Muscle layer of colon (tissue), 2 donors: ENCODE measurements around the gene AKAP8L.
"Not testable (repeated sequence)": the region's sequence is repeated elsewhere in the genome, so short reads cannot be mapped to it uniquely, and the experiment has no call there.

Experiments used
- H3K27ac ChIP-seq: one replicate; pipeline ENCODE4 v1.7.0; 2013; ENCODE audit warnings: low read depth, mild to moderate bottlenecking, low read length, moderate library complexity
- H3K27me3 ChIP-seq, 2 donors: one replicate each; pipeline ENCODE4 v1.7.0; 2013; ENCODE audit warnings: low read length in 2 of 2, mild to moderate bottlenecking in 2 of 2; ENCODE audit not compliant: insufficient read depth in 2 of 2, control insufficient read depth in 1 of 2
- H3K36me3 ChIP-seq: one replicate; pipeline ENCODE4 v1.7.0; 2013; ENCODE audit warnings: mild to moderate bottlenecking, low read length; ENCODE audit not compliant: insufficient read depth
- H3K4me1 ChIP-seq: one replicate; pipeline ENCODE4 v1.7.0; 2013; ENCODE audit warnings: mild to moderate bottlenecking, low read length; ENCODE audit not compliant: insufficient read depth
- H3K4me3 ChIP-seq, 2 donors: one replicate each; pipeline ENCODE4 v1.7.0; 2013; ENCODE audit warnings: low read length in 2 of 2, low read depth in 1 of 2, mild to moderate bottlenecking in 1 of 2, moderate library complexity in 1 of 2
- H3K9ac ChIP-seq: one replicate; pipeline ENCODE4 v1.7.0; 2013; ENCODE audit warnings: low read length
- H3K9me3 ChIP-seq: one replicate; pipeline ENCODE4 v1.7.0; 2013; ENCODE audit warnings: mild to moderate bottlenecking, low read length
- donor health status: abdominal sarcoma.
- donor health status: Adenocarcinoma of cecum.

Gene AKAP8L

GRCh38 chr19:15357906-15358305 lies 60.9 kb downstream of the AKAP8L start:
- peaks cover 63% of the 10 kb centered on the region for H3K36me3 ChIP-seq
- H3K27me3 ChIP-seq, result no peaks in the 10 kb centered on the region
- no peak overlapping the region for H3K9ac ChIP-seq
- H3K9me3 ChIP-seq, result no peaks in the 10 kb centered on the region
- H3K4me3 ChIP-seq, result no peak overlapping the region
- no peaks in the 10 kb centered on the region for H3K4me1 ChIP-seq
- no peak overlapping the region for H3K27ac ChIP-seq

- H3K27me3 ChIP-seq, result no peaks in the 10 kb centered on the region
- no peak overlapping the region for H3K27ac ChIP-seq
Measured at GRCh38 chr19:15354566-15355296, 64.1 kb downstream of the AKAP8L start.

GRCh38 chr19:15353908-15354307 lies 64.9 kb downstream of the AKAP8L start:
- Histone ChIP-seq H3K27me3 (no peaks in the 10 kb centered on the region), H3K36me3 (peaks cover 33% of the 10 kb centered on the region), H3K4me1 (no peaks in the 10 kb centered on the region), H3K9ac (no peak overlapping the region), H3K4me3 (no peak overlapping the region), H3K27ac (no peak overlapping the region), H3K9me3 (no peaks in the 10 kb centered on the region)

More at GRCh38 chr19:15354566-15355296, 64.1 kb downstream of the AKAP8L start:
- Histone ChIP-seq H3K36me3 (peaks cover 41% of the 10 kb centered on the region), H3K4me1 (no peaks in the 10 kb centered on the region), H3K4me3 (no peak overlapping the region), H3K9ac (no peak overlapping the region), H3K9me3 (no peaks in the 10 kb centered on the region)

GRCh38 chr19:15352535-15352934 lies 66.3 kb downstream of the AKAP8L start:
- not testable (repeated sequence) for H3K27me3 ChIP-seq, H3K9me3 ChIP-seq, H3K9ac ChIP-seq, H3K4me3 ChIP-seq, H3K27ac ChIP-seq, H3K4me1 ChIP-seq
- peaks cover 23% of the 10 kb centered on the region for H3K36me3 ChIP-seq

- not testable (repeated sequence) for H3K9me3 ChIP-seq, H3K4me1 ChIP-seq, H3K4me3 ChIP-seq, H3K36me3 ChIP-seq, H3K27ac ChIP-seq, H3K9ac ChIP-seq, H3K27me3 ChIP-seq
Measured at GRCh38 chr19:15341328-15341727, 77.5 kb downstream of the AKAP8L start.

GRCh38 chr19:15340086-15340485 lies 78.7 kb downstream of the AKAP8L start:
- Histone ChIP-seq H3K4me1 (no peaks in the 10 kb centered on the region), H3K9ac (no peak overlapping the region), H3K27me3 (no peaks in the 10 kb centered on the region), H3K27ac (no peak overlapping the region), H3K4me3 (no peak overlapping the region), H3K9me3 (no peaks in the 10 kb centered on the region), H3K36me3 (no peaks in the 10 kb centered on the region)

GRCh38 chr19:15337202-15337601 lies 81.6 kb downstream of the AKAP8L start:
- no peaks in the 10 kb centered on the region for H3K9me3 ChIP-seq
- H3K9ac ChIP-seq, result no peak overlapping the region
- H3K4me1 ChIP-seq, result peaks cover 5% of the 10 kb centered on the region
- H3K4me3 ChIP-seq, result no peak overlapping the region
- H3K36me3 ChIP-seq, result no peaks in the 10 kb centered on the region
- H3K27me3 ChIP-seq, result no peaks in the 10 kb centered on the region
- H3K27ac ChIP-seq, result no peak overlapping the region

- not testable (repeated sequence) for H3K4me1 ChIP-seq, H3K4me3 ChIP-seq, H3K9me3 ChIP-seq, H3K27ac ChIP-seq, H3K36me3 ChIP-seq, H3K9ac ChIP-seq, H3K27me3 ChIP-seq
Measured at GRCh38 chr19:15335992-15336391, 82.8 kb downstream of the AKAP8L start.

- H3K9me3 ChIP-seq, result no peaks in the 10 kb centered on the region
- peaks cover 29% of the 10 kb centered on the region for H3K4me1 ChIP-seq
- peak within 1 kb of the TSS; percentile 86 to 94 for H3K4me3 ChIP-seq
- H3K27ac ChIP-seq, result peak within 1 kb of the TSS; percentile 96
- H3K27me3 ChIP-seq, result no peaks in the 10 kb centered on the region
- no peaks in the 10 kb centered on the region for H3K36me3 ChIP-seq
- H3K9ac ChIP-seq, result peak within 1 kb of the TSS; percentile 68
Measured at GRCh38 chr19:15332311-15332996, 86.3 kb downstream of the AKAP8L start, which contains the start of gene BRD4. BRD4 (minus strand) TSS chr19:15332539; CDS start chr19:15273099, 59,440 bp downstream.

GRCh38 chr19:15331419-15332310 lies 87.1 kb downstream of the AKAP8L start:
- H3K36me3 ChIP-seq, result no peaks in the 10 kb centered on the region
- peak overlapping the region; percentile 86 to 91 for H3K4me3 ChIP-seq
- no peaks in the 10 kb centered on the region for H3K27me3 ChIP-seq
- H3K9ac ChIP-seq, result peak overlapping the region; percentile 51
- H3K9me3 ChIP-seq, result no peaks in the 10 kb centered on the region
- H3K27ac ChIP-seq, result peak overlapping the region; percentile 96
- H3K4me1 ChIP-seq, result peaks cover 37% of the 10 kb centered on the region

- no peaks in the 10 kb centered on the region for H3K9me3 ChIP-seq
- H3K27me3 ChIP-seq, result no peaks in the 10 kb centered on the region
- peaks cover 40% of the 10 kb centered on the region for H3K4me1 ChIP-seq
- peak overlapping the region; percentile 96 for H3K27ac ChIP-seq
- peak overlapping the region; percentile 51 for H3K9ac ChIP-seq
- peak overlapping the region; percentile 86 to 91 for H3K4me3 ChIP-seq
- no peaks in the 10 kb centered on the region for H3K36me3 ChIP-seq
Measured at GRCh38 chr19:15330801-15331418, 87.9 kb downstream of the AKAP8L start.
